ENCODE data around the gene PTF1A. TPM values are rescaled to one million over a fixed set of nuclear protein-coding genes. Genes with fewer than 3 reads are reported as not detected.

The PTF1A gene
- total and polyA plus RNA-seq, 5 experiments from 2014 or later = not detected

GRCh38 chr10:23192712-23193434 lies 761 bp downstream of the PTF1A start:
- POLR2A ChIA-PET = no interaction called here

GRCh38 chr10:23193435-23194074 lies 1.4 kb downstream of the PTF1A start:
- H3K27ac Mint-ChIP-seq = no peak overlapping the region
- no peak for DNase-seq
- no peaks in the 10 kb centered on the region for H3K36me3 Mint-ChIP-seq
- POLR2A ChIA-PET = no interaction called here
- peaks cover 0 to 9% (median 4%) of the 10 kb centered on the region in 4 donors for H3K4me1 Mint-ChIP-seq
- peaks cover 43 to 81% (median 61%) of the 10 kb centered on the region in 5 donors for H3K27me3 Mint-ChIP-seq
- ATAC-seq = no peak
- H3K4me3 Mint-ChIP-seq = peak overlapping the region in 5 of 10 donors; percentile 10 to 53 (median 46)
- H3K9me3 Mint-ChIP-seq = peaks cover 0 to 2% (median 0%) of the 10 kb centered on the region in 9 donors

More at GRCh38 chr10:23192712-23193434, 761 bp downstream of the PTF1A start:
- Mint-ChIP-seq H3K9me3 (no peaks in the 10 kb centered on the region), H3K4me1 (peaks cover 0 to 7% (median 5%) of the 10 kb centered on the region in 4 donors), H3K36me3 (no peaks in the 10 kb centered on the region), H3K4me3 (peak overlapping the region in 1 of 10 donors; percentile 10), H3K27ac (no peak overlapping the region), H3K27me3 (peaks cover 41 to 81% (median 61%) of the 10 kb centered on the region in 5 donors)
- ATAC-seq (no peak), DNase-seq (no peak)

GRCh38 chr10:23194471-23194965 lies 2.4 kb downstream of the PTF1A start:
- Mint-ChIP-seq H3K4me3 (no peak overlapping the region), H3K27me3 (peaks cover 39 to 72% (median 55%) of the 10 kb centered on the region in 5 donors), H3K9me3 (peaks cover 0 to 2% (median 0%) of the 10 kb centered on the region in 9 donors), H3K4me1 (peaks cover 0 to 9% (median 4%) of the 10 kb centered on the region in 4 donors), H3K36me3 (no peaks in the 10 kb centered on the region), H3K27ac (no peak overlapping the region)
- POLR2A ChIA-PET = no interaction called here
- ATAC-seq (no peak), DNase-seq (no peak)

GRCh38 chr10:23194966-23195845 lies 3.1 kb downstream of the PTF1A start:
- Mint-ChIP-seq H3K4me3 (no peak overlapping the region), H3K36me3 (no peaks in the 10 kb centered on the region), H3K27me3 (peaks cover 36 to 75% (median 54%) of the 10 kb centered on the region in 5 donors), H3K9me3 (peaks cover 0 to 2% (median 0%) of the 10 kb centered on the region in 9 donors), H3K27ac (peak overlapping the region in 1 of 10 donors; percentile 25), H3K4me1 (peaks cover 0 to 9% (median 5%) of the 10 kb centered on the region in 4 donors)
- POLR2A ChIA-PET = no interaction called here
- DNase-seq (no peak), ATAC-seq (no peak)

- Mint-ChIP-seq H3K27me3 (peaks cover 35 to 74% (median 54%) of the 10 kb centered on the region in 5 donors), H3K36me3 (no peaks in the 10 kb centered on the region), H3K4me1 (peaks cover 0 to 7% (median 4%) of the 10 kb centered on the region in 4 donors), H3K9me3 (peaks cover 0 to 2% (median 0%) of the 10 kb centered on the region in 9 donors), H3K4me3 (no peak overlapping the region), H3K27ac (peak overlapping the region in 1 of 10 donors; percentile 25)
- ATAC-seq = no peak
- POLR2A ChIA-PET = no interaction called here
- DNase-seq = no peak
These were observed 3.9 kb downstream of the PTF1A start for GRCh38 chr10:23195846-23196600.

GRCh38 chr10:23196915-23197314 lies 4.8 kb downstream of the PTF1A start:
- POLR2A ChIA-PET = no interaction called here
- no peak overlapping the region for H3K4me3 Mint-ChIP-seq
- no peak overlapping the region for H3K27ac Mint-ChIP-seq
- H3K27me3 Mint-ChIP-seq = peaks cover 37 to 70% (median 60%) of the 10 kb centered on the region in 5 donors
- no peaks in the 10 kb centered on the region for H3K36me3 Mint-ChIP-seq
- H3K9me3 Mint-ChIP-seq = peaks cover 0 to 2% (median 0%) of the 10 kb centered on the region in 9 donors
- ATAC-seq (no peak), DNase-seq (no peak)
- H3K4me1 Mint-ChIP-seq = peaks cover 0 to 7% (median 3%) of the 10 kb centered on the region in 4 donors

GRCh38 chr10:23197416-23197861 lies 5.3 kb downstream of the PTF1A start:
- Mint-ChIP-seq H3K27me3 (peaks cover 39 to 75% (median 65%) of the 10 kb centered on the region in 5 donors), H3K4me1 (peaks cover 0 to 6% (median 2%) of the 10 kb centered on the region in 4 donors), H3K27ac (no peak overlapping the region), H3K9me3 (peaks cover 0 to 2% (median 0%) of the 10 kb centered on the region in 9 donors), H3K36me3 (no peaks in the 10 kb centered on the region), H3K4me3 (no peak overlapping the region)
- no peak for ATAC-seq
- POLR2A ChIA-PET = no interaction called here
- DNase-seq = no peak

- POLR2A ChIA-PET = no interaction called here
- Mint-ChIP-seq H3K4me1 (peaks cover 0 to 5% (median 2%) of the 10 kb centered on the region in 4 donors), H3K9me3 (peaks cover 0 to 2% (median 0%) of the 10 kb centered on the region in 9 donors), H3K27me3 (peaks cover 37 to 80% (median 66%) of the 10 kb centered on the region in 5 donors), H3K27ac (no peak overlapping the region), H3K36me3 (no peaks in the 10 kb centered on the region), H3K4me3 (no peak overlapping the region)
- DNase-seq (no peak), ATAC-seq (no peak)
These were observed 6.5 kb downstream of the PTF1A start for GRCh38 chr10:23198610-23198939.

- POLR2A ChIA-PET = no interaction called here
- peak overlapping the region in 1 of 10 donors; percentile 34 for H3K27ac Mint-ChIP-seq
These were observed 7.0 kb downstream of the PTF1A start for GRCh38 chr10:23198940-23199767.

GRCh38 chr10:23199768-23200511 lies 7.8 kb downstream of the PTF1A start:
- Mint-ChIP-seq H3K9me3 (peaks cover 0 to 2% (median 0%) of the 10 kb centered on the region in 9 donors), H3K4me1 (peaks cover 0 to 3% (median under 1%) of the 10 kb centered on the region in 4 donors), H3K36me3 (no peaks in the 10 kb centered on the region), H3K4me3 (no peak overlapping the region), H3K27ac (peak overlapping the region in 1 of 10 donors; percentile 34), H3K27me3 (peaks cover 37 to 81% (median 70%) of the 10 kb centered on the region in 5 donors)
- POLR2A ChIA-PET = no interaction called here
- no peak for DNase-seq
- no peak for ATAC-seq

More at GRCh38 chr10:23198940-23199767, 7.0 kb downstream of the PTF1A start:
- H3K36me3 Mint-ChIP-seq = no peaks in the 10 kb centered on the region
- H3K27me3 Mint-ChIP-seq = peaks cover 37 to 80% (median 67%) of the 10 kb centered on the region in 5 donors
- no peak overlapping the region for H3K4me3 Mint-ChIP-seq
- H3K9me3 Mint-ChIP-seq = peaks cover 0 to 2% (median 0%) of the 10 kb centered on the region in 9 donors
- no peak for DNase-seq
- no peak for ATAC-seq
- peaks cover 0 to 3% (median under 1%) of the 10 kb centered on the region in 4 donors for H3K4me1 Mint-ChIP-seq

All from naive thymus-derived CD8-positive, alpha-beta T cell (primary cell).